GM10248 (cell line): ENCODE measurements around the gene TMEM87B.
A peak's percentile ranks its signal among the peaks of the same experiment; 100 is the strongest.

Experiments
- CTCF ChIA-PET: fragments of 300-600 bp; sonication (Branson Sonifier 250); formaldehyde crosslinking; extraction: SDS; loops from one replicate; lab custom pipeline; 2021; ENCODE audit warnings: antibody characterized with exemption; lab: Yijun Ruan, JAX
- POLR2A ChIA-PET: fragments of 350-650 bp; sonication (Branson Sonifier 250); formaldehyde crosslinking; extraction: SDS; loops from one replicate; lab custom pipeline; 2020; ENCODE audit warnings: antibody characterized with exemption; lab: Yijun Ruan, JAX
- DNase-seq: peaks from one replicate; pipeline ENCODE4 v3.0.0; 2012; ENCODE audit errors: extremely low spot score
- TF ChIP-seq, protein P1 (sequence below): IDR thresholded peaks from 2 replicates; pipeline ENCODE4 v1.5.1; 2012; ENCODE audit warnings: mild to moderate bottlenecking, low read depth; ENCODE audit errors: extremely low read depth, missing control alignments, control extremely low read depth

Gene TMEM87B

DNA sequence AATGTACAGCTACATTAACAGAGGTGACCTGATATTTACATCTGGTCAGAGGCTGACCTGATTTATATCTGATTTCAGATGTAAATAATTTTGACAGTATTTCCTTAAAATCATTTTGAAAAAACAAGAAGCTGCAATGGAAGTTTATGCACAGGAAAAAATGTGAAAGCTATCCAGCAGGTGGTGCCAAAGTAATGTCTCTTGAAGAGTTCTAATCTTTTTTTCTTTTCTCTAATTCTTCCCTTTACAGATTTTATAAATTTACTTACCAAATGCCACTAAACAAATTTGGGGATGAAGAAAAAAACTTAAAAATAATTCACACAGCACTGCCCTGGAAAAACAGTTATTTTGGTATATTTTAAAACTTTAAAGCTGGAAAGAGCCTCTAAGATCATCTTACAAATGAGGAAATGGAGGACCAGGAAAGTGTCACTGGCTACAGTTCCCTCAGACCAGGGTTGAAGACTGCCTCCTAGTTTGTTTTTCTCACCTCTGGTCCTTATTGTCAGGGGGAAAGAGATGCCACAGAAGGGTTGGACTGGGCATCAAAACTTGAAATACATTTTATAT, 66.7 kb downstream of the TMEM87B start:
- no peak for DNase-seq
- POLR2A ChIA-PET: no interaction called here
- TF ChIP-seq, protein P1, sequence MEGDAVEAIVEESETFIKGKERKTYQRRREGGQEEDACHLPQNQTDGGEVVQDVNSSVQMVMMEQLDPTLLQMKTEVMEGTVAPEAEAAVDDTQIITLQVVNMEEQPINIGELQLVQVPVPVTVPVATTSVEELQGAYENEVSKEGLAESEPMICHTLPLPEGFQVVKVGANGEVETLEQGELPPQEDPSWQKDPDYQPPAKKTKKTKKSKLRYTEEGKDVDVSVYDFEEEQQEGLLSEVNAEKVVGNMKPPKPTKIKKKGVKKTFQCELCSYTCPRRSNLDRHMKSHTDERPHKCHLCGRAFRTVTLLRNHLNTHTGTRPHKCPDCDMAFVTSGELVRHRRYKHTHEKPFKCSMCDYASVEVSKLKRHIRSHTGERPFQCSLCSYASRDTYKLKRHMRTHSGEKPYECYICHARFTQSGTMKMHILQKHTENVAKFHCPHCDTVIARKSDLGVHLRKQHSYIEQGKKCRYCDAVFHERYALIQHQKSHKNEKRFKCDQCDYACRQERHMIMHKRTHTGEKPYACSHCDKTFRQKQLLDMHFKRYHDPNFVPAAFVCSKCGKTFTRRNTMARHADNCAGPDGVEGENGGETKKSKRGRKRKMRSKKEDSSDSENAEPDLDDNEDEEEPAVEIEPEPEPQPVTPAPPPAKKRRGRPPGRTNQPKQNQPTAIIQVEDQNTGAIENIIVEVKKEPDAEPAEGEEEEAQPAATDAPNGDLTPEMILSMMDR: peak; percentile 49
- CTCF ChIA-PET: interaction anchor here (0.8 to 2.3 kb wide), 12 partner anchors 9 to 138 kb away, joined by 3 to 11 read pairs (median 3); partner anchors contain the start of gene FBLN7

DNA sequence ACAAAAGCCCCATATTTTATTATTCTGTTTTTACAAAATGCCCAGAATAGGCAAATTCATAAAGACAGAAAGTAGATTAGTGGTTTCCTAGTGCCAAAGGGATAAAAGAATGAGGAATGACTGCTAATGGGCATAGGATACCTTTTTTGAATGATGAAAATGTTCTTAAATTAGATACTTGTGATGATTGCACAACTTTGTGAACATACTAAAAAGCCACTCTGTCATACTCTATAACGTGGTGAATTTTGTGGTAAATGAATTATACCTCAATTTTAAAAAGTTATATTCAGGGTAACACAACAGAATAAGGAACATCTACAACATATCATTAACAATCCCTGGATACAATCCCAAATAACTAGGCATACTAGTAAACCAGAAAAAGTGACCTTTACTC, 74.0 kb downstream of the TMEM87B start:
- TF ChIP-seq, protein P1: no peak
- ChIA-PET CTCF (no interaction called here), POLR2A (no interaction called here)
- no peak for DNase-seq

DNA sequence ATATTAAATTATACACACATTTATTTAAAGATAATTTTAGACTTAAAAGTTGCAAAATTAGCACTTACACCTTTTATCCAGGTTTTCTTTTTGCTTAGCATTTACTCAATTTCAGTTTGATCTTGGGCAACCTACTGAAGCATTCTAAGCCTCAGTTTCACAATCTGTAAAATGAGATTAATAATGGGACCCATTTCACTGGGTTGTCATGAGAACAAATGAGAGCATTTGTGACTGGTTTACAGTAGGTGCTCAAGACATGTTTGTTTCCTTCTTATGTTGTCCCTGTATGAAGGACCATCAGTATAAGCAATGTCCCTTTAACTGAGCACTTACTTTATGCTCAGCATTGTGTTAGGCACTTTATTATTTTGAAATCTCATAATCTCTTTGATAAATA, 78.3 kb downstream of the TMEM87B start:
- TF ChIP-seq, protein P1: no peak
- DNase-seq: no peak
- ChIA-PET CTCF (interaction anchor here (1.8 kb wide), 1 partner anchor 10 kb away, joined by 4 read pairs; no protein-coding TSS in a partner anchor), POLR2A (no interaction called here)

DNA sequence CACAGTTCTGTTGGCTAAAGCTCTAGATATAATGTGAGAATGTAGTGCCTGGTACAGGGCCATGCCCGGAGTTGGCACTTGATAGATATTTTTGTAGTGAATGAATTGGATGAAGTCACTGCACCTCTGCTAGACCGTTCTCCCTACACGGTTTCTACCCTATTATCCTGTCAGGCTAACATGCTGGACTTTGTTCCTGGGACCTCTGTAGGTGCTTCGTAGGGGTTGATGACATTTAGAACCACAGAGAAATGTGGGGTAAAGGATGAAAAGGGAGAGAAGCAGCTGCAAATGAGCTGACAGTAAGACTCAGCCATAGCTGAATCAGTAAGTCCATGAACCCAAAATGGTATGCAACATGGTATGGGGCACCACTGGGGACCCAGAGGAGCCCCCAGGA, 79.1 kb downstream of the TMEM87B start:
- CTCF ChIA-PET: interaction anchor here (1.0 kb wide), 1 partner anchor 13 kb away, joined by 4 read pairs; no protein-coding TSS in a partner anchor
- no peak for DNase-seq
- POLR2A ChIA-PET: no interaction called here
- TF ChIP-seq, protein P1: no peak

DNA sequence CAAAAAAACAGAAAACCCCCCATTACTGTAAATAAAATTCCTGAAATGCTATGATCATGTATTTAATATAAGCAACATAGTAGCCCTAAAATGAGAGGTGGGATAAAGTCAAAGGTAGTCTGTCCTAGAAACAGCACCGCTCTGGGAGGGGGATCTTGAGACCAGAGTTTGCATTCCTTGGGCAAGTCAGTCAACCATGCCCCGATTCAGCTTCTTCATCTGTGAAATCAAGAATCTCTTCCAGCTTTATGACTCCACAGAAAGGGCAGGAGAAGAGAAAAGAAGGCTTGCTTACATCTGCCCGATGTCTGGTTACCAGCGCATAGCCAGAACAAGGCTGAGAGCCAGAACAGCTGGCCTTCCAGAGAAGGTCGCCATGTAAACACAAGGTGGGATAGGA, 81.0 kb downstream of the TMEM87B start:
- ChIA-PET CTCF (no interaction called here), POLR2A (no interaction called here)
- TF ChIP-seq, protein P1: no peak
- no peak for DNase-seq

DNA sequence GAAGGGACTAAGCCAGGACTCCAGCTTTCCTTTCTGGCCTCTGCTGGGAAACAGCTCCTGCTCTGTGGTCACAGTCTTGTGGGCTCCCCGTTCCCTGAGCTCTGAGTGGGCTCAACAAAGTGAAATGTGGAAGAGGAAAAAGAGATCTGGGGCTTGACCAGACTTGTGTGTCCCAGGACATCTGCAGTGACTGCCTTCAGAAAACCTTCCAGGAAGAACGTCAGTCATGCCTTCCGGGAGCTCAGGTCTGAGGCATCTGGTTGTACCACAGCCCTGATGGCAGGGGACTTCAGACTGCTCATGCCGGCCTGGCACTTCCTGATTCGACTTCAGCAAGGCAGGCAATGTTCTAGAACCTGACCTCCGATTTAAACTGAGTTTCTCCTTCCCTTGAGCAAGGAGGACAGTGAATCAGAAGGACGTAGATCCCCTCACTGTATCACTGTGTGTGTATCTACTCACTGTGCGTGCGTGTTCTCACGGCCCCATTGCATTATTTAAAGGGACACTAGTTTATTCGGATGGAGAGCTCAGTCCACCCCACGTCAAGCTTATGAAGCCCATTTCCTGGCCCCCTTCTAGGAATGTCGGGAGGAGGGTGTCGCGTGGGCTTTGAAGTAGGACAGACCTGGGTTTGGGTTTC, 82.6 kb downstream of the TMEM87B start:
- ChIA-PET POLR2A (no interaction called here), CTCF (interaction anchor here (1.3 kb wide), 1 partner anchor 16 kb away, joined by 5 read pairs; no protein-coding TSS in a partner anchor)
- DNase-seq: no peak
- TF ChIP-seq, protein P1: no peak
